ENCODE results near the gene TRIM14. TPM values are rescaled to one million over a fixed set of nuclear protein-coding genes. Genes with fewer than 3 reads are reported as not detected.

The TRIM14 gene
- 8.9 and 11.9 TPM in 2 replicates for total RNA-seq

GRCh38 chr9:98118640-98119601, at the start of gene TRIM14:
Gene TRIM14 (minus strand): TSS chr9:98119222. CDS start chr9:98119188, 34 bp downstream.

GRCh38 chr9:98056269-98057137, 62.5 kb downstream of the TRIM14 start, which contains the start of gene NANS:
Gene NANS (plus strand): TSS chr9:98056732. CDS start chr9:98056809, 77 bp downstream.

Other genes with a start within 250 kb of the TRIM14 start
- gene TRMO, start 196.7 kb downstream of the TRIM14 start, total RNA-seq, result 8.1 and 14.9 TPM in 2 replicates
- gene HEMGN, start 181.1 kb downstream of the TRIM14 start, total RNA-seq, result not detected in 2 replicates
- 21.9 and 22.4 TPM in 2 replicates for gene ANP32B, start 135.9 kb downstream of the TRIM14 start, total RNA-seq
- 155 and 164 TPM in 2 replicates for gene NANS, start 62.5 kb downstream of the TRIM14 start, total RNA-seq
- gene CORO2A, start 73.4 kb upstream of the TRIM14 start, total RNA-seq, result 1.5 and 2.1 TPM in 2 replicates
- gene TBC1D2, start 136.4 kb upstream of the TRIM14 start, total RNA-seq, result 16.3 and 20.2 TPM in 2 replicates

All from bronchus fibroblast of lung (primary cell).